Sigmoid colon (tissue), 4 donors: ENCODE results near the gene SMAD6.

Source experiments
- EP300 ChIP-seq, 4 donors: sonication (generic); formaldehyde crosslinking; IDR thresholded peaks; one replicate each; pipeline ENCODE4 v1.6.1; 2017; ENCODE audit warnings: antibody characterized with exemption in 4 of 4
- POLR2A ChIP-seq, 2 donors: fragments of 450-650 bp; IDR thresholded peaks; one replicate each; pipeline ENCODE4 v1.6.1; 2016; ENCODE audit warnings: antibody characterized with exemption in 2 of 2, mild to moderate bottlenecking in 2 of 2, moderate library complexity in 2 of 2
- POLR2AphosphoS5 ChIP-seq, 4 donors: sonication (generic); formaldehyde crosslinking; IDR thresholded peaks; one replicate each; pipeline ENCODE4 v1.6.1; 2017; ENCODE audit warnings: antibody characterized with exemption in 4 of 4
- TF ChIP-seq, protein P1 (sequence below), 4 experiments: fragments of 450-650 bp in 3 of 4; fragments of 200-600 bp in 1 of 4; IDR thresholded peaks; one replicate each; pipeline ENCODE4 v1.5.1; 2016 to 2019; ENCODE audit warnings: antibody characterized with exemption in 4 of 4, mild to moderate bottlenecking in 3 of 4, moderate library complexity in 2 of 4

DNA sequence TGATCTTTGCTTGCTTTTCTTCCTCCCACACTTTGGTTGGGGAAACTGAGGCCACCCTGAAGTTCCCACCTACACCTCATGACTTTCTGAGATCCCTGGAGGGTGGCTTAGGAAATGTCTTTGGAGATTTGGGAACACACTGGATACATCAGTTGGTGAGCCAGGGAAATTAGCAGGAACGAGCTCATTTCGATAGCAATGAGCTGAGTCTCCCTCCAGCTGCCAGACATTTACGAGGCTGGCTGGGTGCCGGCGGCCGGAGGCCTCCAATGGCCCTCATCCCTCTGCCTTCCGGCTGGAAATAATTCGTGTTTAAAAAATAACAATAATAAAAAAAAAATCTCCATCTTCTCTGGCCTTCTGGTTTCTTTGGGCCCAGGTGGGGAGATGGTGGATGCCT is 38.8 kb downstream of the SMAD6 start:
- TF ChIP-seq POLR2AphosphoS5 (IDR thresholded peaks at IDR 0.05): peak in 2 of 4 donors; percentile 14 to 15
- no peak for TF ChIP-seq EP300 (IDR thresholded peaks at IDR 0.05)
- no peak for TF ChIP-seq POLR2A (IDR thresholded peaks at IDR 0.05)
- TF ChIP-seq, protein P1, sequence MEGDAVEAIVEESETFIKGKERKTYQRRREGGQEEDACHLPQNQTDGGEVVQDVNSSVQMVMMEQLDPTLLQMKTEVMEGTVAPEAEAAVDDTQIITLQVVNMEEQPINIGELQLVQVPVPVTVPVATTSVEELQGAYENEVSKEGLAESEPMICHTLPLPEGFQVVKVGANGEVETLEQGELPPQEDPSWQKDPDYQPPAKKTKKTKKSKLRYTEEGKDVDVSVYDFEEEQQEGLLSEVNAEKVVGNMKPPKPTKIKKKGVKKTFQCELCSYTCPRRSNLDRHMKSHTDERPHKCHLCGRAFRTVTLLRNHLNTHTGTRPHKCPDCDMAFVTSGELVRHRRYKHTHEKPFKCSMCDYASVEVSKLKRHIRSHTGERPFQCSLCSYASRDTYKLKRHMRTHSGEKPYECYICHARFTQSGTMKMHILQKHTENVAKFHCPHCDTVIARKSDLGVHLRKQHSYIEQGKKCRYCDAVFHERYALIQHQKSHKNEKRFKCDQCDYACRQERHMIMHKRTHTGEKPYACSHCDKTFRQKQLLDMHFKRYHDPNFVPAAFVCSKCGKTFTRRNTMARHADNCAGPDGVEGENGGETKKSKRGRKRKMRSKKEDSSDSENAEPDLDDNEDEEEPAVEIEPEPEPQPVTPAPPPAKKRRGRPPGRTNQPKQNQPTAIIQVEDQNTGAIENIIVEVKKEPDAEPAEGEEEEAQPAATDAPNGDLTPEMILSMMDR (IDR thresholded peaks at IDR 0.05): no peak
